ENCODE results near the gene RNF167.

RNF167 gene

GRCh38 chr17:4950746-4951204, 10.7 kb downstream of the RNF167 start, which contains the start of gene ENO3:
Gene ENO3, plus strand, starts transcription at chr17:4951119. Its CDS starts 711 bp downstream, at chr17:4951830.
- peak within 1 kb of the TSS; percentile 53 for H3K4me3 ChIP-seq (ENCODE audit: low read depth, low read length)
- TF ChIP-seq CTCF (IDR thresholded peaks at IDR 0.05; ENCODE audit: low read depth, low read length) = no peak
- no peak for TF ChIP-seq MAX (IDR thresholded peaks at IDR 0.05; ENCODE audit: low read depth, low read length)
- no peak for TF ChIP-seq POLR2A (IDR thresholded peaks at IDR 0.05; ENCODE audit: extremely low read depth, insufficient read length)
- no peak for TF ChIP-seq MYC (IDR thresholded peaks at IDR 0.05; ENCODE audit: low read depth, low read length)
- DNase-seq (ENCODE audit: low read depth) = no peak

- TF ChIP-seq MYC (IDR thresholded peaks at IDR 0.05; ENCODE audit: low read depth, low read length) (no peak), MAX (IDR thresholded peaks at IDR 0.05; ENCODE audit: low read depth, low read length) (no peak), POLR2A (IDR thresholded peaks at IDR 0.05; ENCODE audit: extremely low read depth, insufficient read length) (no peak), CTCF (IDR thresholded peaks at IDR 0.05; ENCODE audit: low read depth, low read length) (no peak)
- DNase-seq (ENCODE audit: low read depth) = no peak
- no peak overlapping the region for H3K4me3 ChIP-seq (ENCODE audit: low read depth, low read length)
Observed at GRCh38 chr17:4951486-4951885, 11.4 kb downstream of the RNF167 start.

- no peak overlapping the region for H3K4me3 ChIP-seq (ENCODE audit: low read depth, low read length)
- TF ChIP-seq MYC (IDR thresholded peaks at IDR 0.05; ENCODE audit: low read depth, low read length) = no peak
- no peak for TF ChIP-seq MAX (IDR thresholded peaks at IDR 0.05; ENCODE audit: low read depth, low read length)
- TF ChIP-seq POLR2A (IDR thresholded peaks at IDR 0.05; ENCODE audit: extremely low read depth, insufficient read length) = no peak
- no peak for TF ChIP-seq CTCF (IDR thresholded peaks at IDR 0.05; ENCODE audit: low read depth, low read length)
- DNase-seq (ENCODE audit: low read depth) = no peak
Observed at GRCh38 chr17:4953451-4953961, 13.4 kb downstream of the RNF167 start.

- no peak overlapping the region for H3K4me3 ChIP-seq (ENCODE audit: low read depth, low read length)
- TF ChIP-seq CTCF (IDR thresholded peaks at IDR 0.05; ENCODE audit: low read depth, low read length) (no peak), MYC (IDR thresholded peaks at IDR 0.05; ENCODE audit: low read depth, low read length) (no peak), POLR2A (IDR thresholded peaks at IDR 0.05; ENCODE audit: extremely low read depth, insufficient read length) (no peak), MAX (IDR thresholded peaks at IDR 0.05; ENCODE audit: low read depth, low read length) (no peak)
- DNase-seq (ENCODE audit: low read depth) = no peak
Observed at GRCh38 chr17:4955091-4955490, 15.0 kb downstream of the RNF167 start.

GRCh38 chr17:4956493-4957061, 16.5 kb downstream of the RNF167 start:
- no peak for TF ChIP-seq POLR2A (IDR thresholded peaks at IDR 0.05; ENCODE audit: extremely low read depth, insufficient read length)
- no peak for TF ChIP-seq MAX (IDR thresholded peaks at IDR 0.05; ENCODE audit: low read depth, low read length)
- TF ChIP-seq MYC (IDR thresholded peaks at IDR 0.05; ENCODE audit: low read depth, low read length) = no peak
- TF ChIP-seq CTCF (IDR thresholded peaks at IDR 0.05; ENCODE audit: low read depth, low read length) = no peak
- no peak for DNase-seq (ENCODE audit: low read depth)
- no peak overlapping the region for H3K4me3 ChIP-seq (ENCODE audit: low read depth, low read length)
